Endothelial cell of umbilical vein (primary cell): ENCODE measurements around the gene UVSSA. TPM values are rescaled to one million over a fixed set of nuclear protein-coding genes. Genes with fewer than 3 reads are reported as not detected.

Experiments used
- BruUV-seq: library from RNA; stranded (reverse); fragments of 400-500 nt; replicated peaks from 2 replicates; lab custom pipeline; 2021; lab: Mats Ljungman, UMichigan
- CTCF ChIA-PET: fragments of 300-600, 350-600 bp; sonication (Branson Sonifier 250); formaldehyde crosslinking; loops from one replicate; lab custom pipeline; 2021; ENCODE audit warnings: antibody characterized with exemption, inconsistent platforms; lab: Charles Lee
- POLR2A ChIA-PET: fragments of 300-600, 350-600 bp; sonication (Branson Sonifier 250); formaldehyde crosslinking; loops from one replicate; lab custom pipeline; 2021; ENCODE audit warnings: antibody characterized with exemption, inconsistent platforms; lab: Charles Lee
- DNase-seq: peaks from one replicate; pipeline ENCODE4 v3.0.0-alpha.2; 2011; ENCODE audit warnings: low read depth, low spot score
- FAIRE-seq: peaks from 2 replicates; lab custom pipeline; 2011; peaks lifted over from hg19 to GRCh38; lab: Jason Lieb, UNC
- H2AFZ ChIP-seq: 2 replicates; pipeline ENCODE4 v1.6.0; 2012; ENCODE audit warnings: low read depth, low read length, control low read depth, inconsistent platforms
- H3K27ac ChIP-seq: 2 replicates; pipeline ENCODE4 v1.5.1; 2011; ENCODE audit warnings: low read depth, mild to moderate bottlenecking, control low read depth, low read length, moderate library complexity; ENCODE audit not compliant: insufficient read depth
- H3K27me3 ChIP-seq, 2 experiments: 2 replicates each; pipeline versions ENCODE4 v1.6.0 to v1.6.1; 2011; ENCODE audit warnings: low read length in 2 of 2, mixed read lengths in 1 of 2; ENCODE audit not compliant: control insufficient read depth in 2 of 2, insufficient read depth in 2 of 2
- H3K36me3 ChIP-seq, 2 experiments: 2 replicates in 1 of 2; 3 replicates in 1 of 2; pipeline ENCODE4 v1.5.1; 2011; ENCODE audit warnings: low read length in 2 of 2, mild to moderate bottlenecking in 1 of 2, moderate library complexity in 1 of 2; ENCODE audit not compliant: control insufficient read depth in 2 of 2, insufficient read depth in 2 of 2; ENCODE audit errors: extremely low read depth in 1 of 2
- H3K4me1 ChIP-seq: 3 replicates; pipeline ENCODE4 v1.5.1; 2011; ENCODE audit warnings: mild to moderate bottlenecking, low read length; ENCODE audit not compliant: control insufficient read depth, insufficient read depth; ENCODE audit errors: extremely low read depth
- H3K4me2 ChIP-seq: 2 replicates; pipeline ENCODE4 v1.6.1; 2011; ENCODE audit warnings: low read length, control low read depth, mixed read lengths; ENCODE audit not compliant: insufficient read depth
- H3K4me3 ChIP-seq, 3 experiments: fragments of 200-600 bp in 1 of 3; sonication (generic), shearing (Covaris generic) in 1 of 3; replicated peaks in 1 of 3; 2 replicates each; pipeline ENCODE4 v1.5.1; 2011 to 2016; ENCODE audit warnings: control low read depth in 3 of 3, low read length in 3 of 3, mild to moderate bottlenecking in 2 of 3, inconsistent platforms in 1 of 3, low read depth in 1 of 3, moderate library complexity in 1 of 3; ENCODE audit not compliant: insufficient read depth in 1 of 3
- H3K79me2 ChIP-seq: 2 replicates; pipeline ENCODE4 v1.6.0; 2012; ENCODE audit warnings: low read length, inconsistent platforms; ENCODE audit not compliant: control insufficient read depth, insufficient read depth
- H3K9ac ChIP-seq: replicated peaks from 2 replicates; pipeline ENCODE3; 2011; ENCODE audit warnings: low read length, control low read depth; ENCODE audit not compliant: insufficient read depth; ENCODE audit errors: extremely low read depth
- H3K9me1 ChIP-seq: replicated peaks from 3 replicates; pipeline ENCODE4 v1.6.0; 2011; ENCODE audit warnings: mild to moderate bottlenecking, low read length; ENCODE audit not compliant: control insufficient read depth, insufficient read depth; ENCODE audit errors: extremely low read depth
- H3K9me3 ChIP-seq: replicated peaks from 2 replicates; pipeline ENCODE4 v1.5.1; 2012; ENCODE audit warnings: low read length, inconsistent platforms; ENCODE audit not compliant: control insufficient read depth, insufficient read depth
- H4K20me1 ChIP-seq: replicated peaks from 2 replicates; pipeline ENCODE3; 2011; ENCODE audit warnings: mild to moderate bottlenecking, low read length; ENCODE audit not compliant: control insufficient read depth, insufficient read depth; ENCODE audit errors: extremely low read depth
- EZH2 ChIP-seq: IDR thresholded peaks from 2 replicates; pipeline ENCODE4 v1.6.1; 2012; ENCODE audit warnings: borderline replicate concordance, low read depth, mild to moderate bottlenecking, moderate library complexity, low read length, inconsistent platforms; ENCODE audit not compliant: severe bottlenecking
- FOS ChIP-seq: IDR thresholded peaks from 2 replicates; pipeline ENCODE4 v1.6.1; 2011; ENCODE audit warnings: mild to moderate bottlenecking, low read length, moderate library complexity, borderline replicate concordance; ENCODE audit not compliant: insufficient read depth
- GATA2 ChIP-seq: IDR thresholded peaks from 2 replicates; pipeline ENCODE4 v1.7.0; 2011; ENCODE audit warnings: low read depth, mild to moderate bottlenecking, moderate library complexity, mixed read lengths, low read length; ENCODE audit not compliant: insufficient read length, insufficient read depth
- JUN ChIP-seq: IDR thresholded peaks from 2 replicates; pipeline ENCODE4 v1.6.1; 2011; ENCODE audit warnings: borderline replicate concordance, low read depth; ENCODE audit not compliant: insufficient read length, insufficient read depth
- MAX ChIP-seq: IDR thresholded peaks from 2 replicates; pipeline ENCODE4 v1.6.1; 2011; ENCODE audit not compliant: insufficient read depth, insufficient read length
- MYC ChIP-seq: IDR thresholded peaks from one replicate; pipeline ENCODE4 v1.6.1; 2011; ENCODE audit warnings: mild to moderate bottlenecking, low read depth, low read length
- POLR2A ChIP-seq: IDR thresholded peaks from 2 replicates; pipeline ENCODE4 v1.6.1; 2012; ENCODE audit warnings: low read depth, mild to moderate bottlenecking, control low read depth, low read length
- POLR2AphosphoS5 ChIP-seq: IDR thresholded peaks from 2 replicates; pipeline ENCODE4 v1.6.1; 2012; ENCODE audit warnings: low read depth, mild to moderate bottlenecking, control low read depth, low read length, moderate library complexity; ENCODE audit not compliant: insufficient read depth
- dilution Hi-C: fragments of 300-500 bp; cut with MboI; formaldehyde crosslinking; loops from one replicate; pipeline ENCODE4 v1.15.0; 2019; ENCODE audit warnings: low sequenced_read_pairs; ENCODE audit not compliant: extremely low pct_ligation_motif_present
- intact Hi-C: fragments of 100-400 bp; cut with micrococcal nuclease; formaldehyde crosslinking; loops from one replicate; pipeline ENCODE4 v1.10.0; 2022
- polyA plus RNA-seq, 4 experiments: library from polyadenylated mRNA; depleted of rRNA in 3 of 4; stranded (reverse) in 3 of 4; unstranded in 1 of 4; fragments of >200 nt; gene quantifications; 2 replicates each; pipeline versions ENCODE4 v1.2.1 to v1.2.3, GENCODE V29; 2011 to 2012; ENCODE audit warnings: missing spikeins in 1 of 4
- total RNA-seq: library from RNA; stranded (reverse); gene quantifications from 2 replicates; pipeline ENCODE4 v1.2.3, GENCODE V29; 2021
- TF ChIP-seq, protein P1 (sequence below), 2 donors: IDR thresholded peaks; 1 replicate in 1 of 2; 2 replicates in 1 of 2; pipeline ENCODE4 v1.5.1; 2011; ENCODE audit warnings: low read length in 2 of 2, mild to moderate bottlenecking in 2 of 2, moderate library complexity in 2 of 2, control low read depth in 1 of 2, inconsistent platforms in 1 of 2, low read depth in 1 of 2; ENCODE audit not compliant: insufficient read depth in 1 of 2; ENCODE audit errors: extremely low read depth in 1 of 2

The UVSSA gene
- total and polyA plus RNA-seq, 2 donors (not counting 3 experiments of a cell fraction or from before 2014, with no cell fraction given), result 7.1 to 14.9 TPM

DNA sequence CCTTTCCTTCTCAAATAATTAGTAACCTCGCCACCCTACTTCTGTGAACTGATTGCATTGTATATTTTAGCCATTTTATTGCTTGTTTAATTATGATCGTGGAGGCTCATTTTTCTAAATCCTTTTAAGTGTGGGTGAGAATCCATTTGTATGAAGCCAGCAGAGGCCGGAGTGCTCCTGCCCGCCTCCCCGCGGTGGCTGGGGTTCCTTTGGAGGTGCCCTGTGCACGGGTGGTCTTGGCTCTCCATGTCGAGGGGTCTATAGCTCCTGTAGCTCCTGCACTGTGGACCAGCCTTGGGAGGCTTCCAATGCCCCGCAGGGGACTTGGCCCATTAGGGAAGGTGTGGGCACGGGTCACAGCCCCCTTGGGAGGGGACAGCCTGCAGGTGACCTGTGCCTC is 15.0 kb downstream of the UVSSA start:
- H3K36me3 ChIP-seq, result no peaks in the 10 kb centered on the region
- CTCF ChIA-PET, result no interaction called here

More for the DNA sequence above, 15.0 kb downstream of the UVSSA start:
- no peaks in the 10 kb centered on the region for H3K27me3 ChIP-seq
- no peaks in the 10 kb centered on the region for H3K4me1 ChIP-seq
- no peak overlapping the region for H3K4me2 ChIP-seq
- no TSS peak for BruUV-seq
- H3K79me2 ChIP-seq, result no peaks in the 10 kb centered on the region
- DNase-seq, result no peak
- dilution Hi-C loops (no loop called here), intact Hi-C loops (no loop called here)
- H3K9me1 ChIP-seq, result no peaks in the 10 kb centered on the region
- no peak overlapping the region for H3K4me3 ChIP-seq
- POLR2A ChIA-PET, result no interaction called here
- no peak for FAIRE-seq
- H3K27ac ChIP-seq, result no peak overlapping the region
- no peak overlapping the region for H3K9ac ChIP-seq
- no peaks in the 10 kb centered on the region for H3K9me3 ChIP-seq
- no peaks in the 10 kb centered on the region for H4K20me1 ChIP-seq
- no peak overlapping the region for H2AFZ ChIP-seq
- TF ChIP-seq GATA2 (no peak), EZH2 (no peak), MYC (no peak), FOS (no peak), POLR2AphosphoS5 (no peak), JUN (no peak), POLR2A (no peak), MAX (no peak)
- TF ChIP-seq, protein P1, sequence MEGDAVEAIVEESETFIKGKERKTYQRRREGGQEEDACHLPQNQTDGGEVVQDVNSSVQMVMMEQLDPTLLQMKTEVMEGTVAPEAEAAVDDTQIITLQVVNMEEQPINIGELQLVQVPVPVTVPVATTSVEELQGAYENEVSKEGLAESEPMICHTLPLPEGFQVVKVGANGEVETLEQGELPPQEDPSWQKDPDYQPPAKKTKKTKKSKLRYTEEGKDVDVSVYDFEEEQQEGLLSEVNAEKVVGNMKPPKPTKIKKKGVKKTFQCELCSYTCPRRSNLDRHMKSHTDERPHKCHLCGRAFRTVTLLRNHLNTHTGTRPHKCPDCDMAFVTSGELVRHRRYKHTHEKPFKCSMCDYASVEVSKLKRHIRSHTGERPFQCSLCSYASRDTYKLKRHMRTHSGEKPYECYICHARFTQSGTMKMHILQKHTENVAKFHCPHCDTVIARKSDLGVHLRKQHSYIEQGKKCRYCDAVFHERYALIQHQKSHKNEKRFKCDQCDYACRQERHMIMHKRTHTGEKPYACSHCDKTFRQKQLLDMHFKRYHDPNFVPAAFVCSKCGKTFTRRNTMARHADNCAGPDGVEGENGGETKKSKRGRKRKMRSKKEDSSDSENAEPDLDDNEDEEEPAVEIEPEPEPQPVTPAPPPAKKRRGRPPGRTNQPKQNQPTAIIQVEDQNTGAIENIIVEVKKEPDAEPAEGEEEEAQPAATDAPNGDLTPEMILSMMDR (IDR thresholded peaks at IDR 0.05; ENCODE audit: extremely low read depth in 1 of 2, insufficient read depth in 1 of 2, low read depth in 1 of 2, low read length in 2 of 2), result no peak
